GM18907 (cell line): ENCODE measurements around the gene CHCHD2.
"Not testable (repeated sequence)": the region's sequence is repeated elsewhere in the genome, so short reads cannot be mapped to it uniquely, and the experiment has no call there.

Source experiments
- ATAC-seq: cut with Tn5 transposase; IDR thresholded peaks from one replicate; pipeline ENCODE4 v1.9.1; 2021; ENCODE audit warnings: mild to moderate bottlenecking, moderate library complexity; ENCODE audit not compliant: unreplicated experiment

Gene CHCHD2

GRCh38 chr7:56086761-56087160, 19.5 kb downstream of the CHCHD2 start:
- no peak for ATAC-seq

GRCh38 chr7:56083150-56083785, 23.0 kb downstream of the CHCHD2 start:
- no peak for ATAC-seq

GRCh38 chr7:56081626-56082340, 24.5 kb downstream of the CHCHD2 start:
- no peak for ATAC-seq

- ATAC-seq, result not testable (repeated sequence)
These were observed 25.4 kb downstream of the CHCHD2 start for GRCh38 chr7:56080726-56081435.

- ATAC-seq, result no peak
These were observed 26.7 kb downstream of the CHCHD2 start for GRCh38 chr7:56079450-56080185.

GRCh38 chr7:56078196-56078595, 28.1 kb downstream of the CHCHD2 start:
- no peak for ATAC-seq

GRCh38 chr7:56077681-56078080, 28.6 kb downstream of the CHCHD2 start:
- no peak for ATAC-seq

- ATAC-seq, result peak; percentile 90
These were observed 31.9 kb downstream of the CHCHD2 start for GRCh38 chr7:56074371-56074791.

- not testable (repeated sequence) for ATAC-seq
These were observed 39.9 kb downstream of the CHCHD2 start for GRCh38 chr7:56066376-56066775.

- ATAC-seq, result peak; percentile 87
These were observed 42.2 kb downstream of the CHCHD2 start, which contains the start of gene SUMF2 for GRCh38 chr7:56063882-56064625. Gene SUMF2, plus strand, starts transcription at chr7:56064286. Its CDS starts 26 bp downstream, at chr7:56064312.

- no peak for ATAC-seq
These were observed 42.8 kb downstream of the CHCHD2 start for GRCh38 chr7:56063500-56063881.

GRCh38 chr7:56062382-56062781, 43.9 kb downstream of the CHCHD2 start:
- ATAC-seq, result no peak

GRCh38 chr7:56053993-56054392, 52.3 kb downstream of the CHCHD2 start:
- no peak for ATAC-seq

- no peak for ATAC-seq
These were observed 52.9 kb downstream of the CHCHD2 start for GRCh38 chr7:56053379-56053778.
